ENCODE results near the gene PIEZO1. TPM values are rescaled to one million over a fixed set of nuclear protein-coding genes. Genes with fewer than 3 reads are reported as not detected.

The PIEZO1 gene
- total and polyA plus RNA-seq, 2 donors (not counting 3 experiments of a cell fraction or from before 2014, with no cell fraction given): 298 to 322 TPM

DNA sequence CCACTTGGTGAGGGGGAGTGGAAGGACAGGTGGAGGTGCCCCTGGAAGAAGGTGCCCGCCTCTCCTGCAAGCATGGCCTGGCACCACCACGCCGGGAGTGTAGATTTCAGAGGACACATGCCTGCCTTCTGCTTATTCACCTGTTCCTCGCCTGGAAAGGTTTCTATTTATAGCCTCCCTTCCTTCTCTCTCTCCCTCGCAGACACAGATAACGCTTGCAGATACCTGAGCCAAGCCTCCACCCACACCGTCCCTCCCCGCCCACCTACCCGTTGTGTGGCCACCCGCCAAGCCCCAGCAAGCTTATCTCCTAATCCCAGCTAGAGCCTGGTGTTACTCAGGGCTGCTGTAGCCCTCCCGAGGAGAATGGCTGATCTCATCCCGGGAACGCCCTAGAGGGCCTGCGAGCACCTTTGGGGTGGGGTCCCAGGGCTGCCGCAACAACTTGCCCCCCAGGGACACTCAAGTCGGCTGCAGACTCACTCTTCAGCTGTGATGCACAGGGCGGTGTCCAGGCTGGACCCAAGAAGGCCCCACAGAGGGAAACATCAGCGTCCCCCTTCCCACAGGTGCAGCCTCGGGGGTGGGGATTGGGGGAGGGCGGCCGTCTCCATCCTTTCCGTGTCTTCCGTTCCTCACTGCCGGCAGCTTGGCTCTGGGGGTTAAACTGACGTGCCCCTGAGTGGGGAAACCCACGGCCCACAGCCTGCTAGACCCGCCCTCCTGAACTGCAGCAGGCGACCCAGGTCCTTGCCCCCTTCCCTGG is 96.8 kb downstream of the PIEZO1 start:
- no peak overlapping the region for H3K4me3 ChIP-seq (replicated peaks in 1 of 3; ENCODE audit: insufficient read depth in 1 of 3, low read depth in 1 of 3, low read length in 3 of 3)
- no peaks in the 10 kb centered on the region for H4K20me1 ChIP-seq (replicated peaks; ENCODE audit: control insufficient read depth, extremely low read depth, insufficient read depth, low read length)
- H3K4me2 ChIP-seq (ENCODE audit: insufficient read depth, low read length): no peak overlapping the region
- POLR2A ChIA-PET: no interaction called here
- no peak overlapping the region for H3K9ac ChIP-seq (replicated peaks; ENCODE audit: extremely low read depth, insufficient read depth, low read length)
- peaks cover 0 to 2% of the 10 kb centered on the region in 2 experiments for H3K27me3 ChIP-seq (ENCODE audit: control insufficient read depth in 2 of 2, insufficient read depth in 2 of 2, low read length in 2 of 2)
- DNase-seq (ENCODE audit: low read depth, low spot score) (no peak), FAIRE-seq (no peak)
- H3K4me1 ChIP-seq (ENCODE audit: control insufficient read depth, extremely low read depth, insufficient read depth, low read length): no peaks in the 10 kb centered on the region
- CTCF ChIA-PET: interaction anchor here (1.2 to 1.3 kb wide), 3 partner anchors 15 to 169 kb away, joined by 3 read pairs; partner anchors contain the start of gene TRAPPC2L
- intact Hi-C loops (cut with micrococcal nuclease): no loop called here
- dilution Hi-C loops (cut with MboI; ENCODE audit: extremely low pct_ligation_motif_present, low sequenced_read_pairs): no loop called here
- no peak overlapping the region for H3K27ac ChIP-seq (ENCODE audit: insufficient read depth, low read depth, low read length)
- no TSS peak for BruUV-seq (replicated peaks)
- no peaks in the 10 kb centered on the region for H3K79me2 ChIP-seq (ENCODE audit: control insufficient read depth, insufficient read depth, low read length)
- no peak overlapping the region for H2AFZ ChIP-seq (ENCODE audit: low read depth, low read length)
- no peaks in the 10 kb centered on the region for H3K9me1 ChIP-seq (replicated peaks; ENCODE audit: control insufficient read depth, extremely low read depth, insufficient read depth, low read length)
- H3K9me3 ChIP-seq (replicated peaks; ENCODE audit: control insufficient read depth, insufficient read depth, low read length): no peaks in the 10 kb centered on the region
- H3K36me3 ChIP-seq (ENCODE audit: control insufficient read depth in 2 of 2, extremely low read depth in 1 of 2, insufficient read depth in 2 of 2, low read length in 2 of 2): no peaks in the 10 kb centered on the region
- no peak for TF ChIP-seq FOS (IDR thresholded peaks at IDR 0.05; ENCODE audit: borderline replicate concordance, insufficient read depth, low read length)
- TF ChIP-seq GATA2 (IDR thresholded peaks at IDR 0.05; ENCODE audit: insufficient read depth, insufficient read length, low read depth, low read length): no peak
- TF ChIP-seq, protein P1, sequence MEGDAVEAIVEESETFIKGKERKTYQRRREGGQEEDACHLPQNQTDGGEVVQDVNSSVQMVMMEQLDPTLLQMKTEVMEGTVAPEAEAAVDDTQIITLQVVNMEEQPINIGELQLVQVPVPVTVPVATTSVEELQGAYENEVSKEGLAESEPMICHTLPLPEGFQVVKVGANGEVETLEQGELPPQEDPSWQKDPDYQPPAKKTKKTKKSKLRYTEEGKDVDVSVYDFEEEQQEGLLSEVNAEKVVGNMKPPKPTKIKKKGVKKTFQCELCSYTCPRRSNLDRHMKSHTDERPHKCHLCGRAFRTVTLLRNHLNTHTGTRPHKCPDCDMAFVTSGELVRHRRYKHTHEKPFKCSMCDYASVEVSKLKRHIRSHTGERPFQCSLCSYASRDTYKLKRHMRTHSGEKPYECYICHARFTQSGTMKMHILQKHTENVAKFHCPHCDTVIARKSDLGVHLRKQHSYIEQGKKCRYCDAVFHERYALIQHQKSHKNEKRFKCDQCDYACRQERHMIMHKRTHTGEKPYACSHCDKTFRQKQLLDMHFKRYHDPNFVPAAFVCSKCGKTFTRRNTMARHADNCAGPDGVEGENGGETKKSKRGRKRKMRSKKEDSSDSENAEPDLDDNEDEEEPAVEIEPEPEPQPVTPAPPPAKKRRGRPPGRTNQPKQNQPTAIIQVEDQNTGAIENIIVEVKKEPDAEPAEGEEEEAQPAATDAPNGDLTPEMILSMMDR (IDR thresholded peaks at IDR 0.05; ENCODE audit: extremely low read depth in 1 of 2, insufficient read depth in 1 of 2, low read depth in 1 of 2, low read length in 2 of 2): no peak
- TF ChIP-seq, protein P2, sequence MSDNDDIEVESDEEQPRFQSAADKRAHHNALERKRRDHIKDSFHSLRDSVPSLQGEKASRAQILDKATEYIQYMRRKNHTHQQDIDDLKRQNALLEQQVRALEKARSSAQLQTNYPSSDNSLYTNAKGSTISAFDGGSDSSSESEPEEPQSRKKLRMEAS (IDR thresholded peaks at IDR 0.05; ENCODE audit: insufficient read depth, insufficient read length): no peak
- TF ChIP-seq MYC (IDR thresholded peaks at IDR 0.05; ENCODE audit: low read depth, low read length): no peak
- no peak for TF ChIP-seq POLR2AphosphoS5 (IDR thresholded peaks at IDR 0.05; ENCODE audit: insufficient read depth, low read depth, low read length)
- TF ChIP-seq JUN (IDR thresholded peaks at IDR 0.05; ENCODE audit: borderline replicate concordance, insufficient read depth, insufficient read length, low read depth): no peak
- TF ChIP-seq EZH2 (IDR thresholded peaks at IDR 0.05; ENCODE audit: borderline replicate concordance, low read depth, low read length, severe bottlenecking): no peak
- TF ChIP-seq POLR2A (IDR thresholded peaks at IDR 0.05; ENCODE audit: low read depth, low read length): no peak
